Vagina (tissue), 2 donors: ENCODE results near the gene IVD. TPM values are rescaled to one million over a fixed set of nuclear protein-coding genes. Genes with fewer than 3 reads are reported as not detected.
A peak's percentile ranks its signal among the peaks of the same experiment; 100 is the strongest.

Experiments used
- DNase-seq, 2 donors: peaks; one replicate each; pipeline ENCODE4 v3.0.0-alpha.2; 2017; ENCODE audit errors: extremely low spot score in 2 of 2
- H3K27ac ChIP-seq: fragments of 200-600 bp; sonication (generic); one replicate; pipeline ENCODE4 v1.5.1; 2019
- H3K27me3 ChIP-seq: fragments of 200-600 bp; sonication (generic); one replicate; pipeline ENCODE4 v1.5.1; 2019
- H3K36me3 ChIP-seq, 2 donors: fragments of 200-600 bp; sonication (generic); one replicate each; pipeline ENCODE4 v1.5.1; 2017 to 2019
- H3K4me1 ChIP-seq: fragments of 200-600 bp; sonication (generic); one replicate; pipeline ENCODE4 v1.5.1; 2019
- H3K4me3 ChIP-seq, 2 donors: fragments of 200-600 bp; sonication (generic); 1 replicate in 1 of 2; 2 replicates in 1 of 2; pipeline ENCODE4 v1.5.1; 2016 to 2019
- H3K9me3 ChIP-seq: fragments of 200-600 bp; sonication (generic); one replicate; pipeline ENCODE4 v1.5.1; 2019
- CTCF ChIP-seq, 3 experiments: fragments of 450-650 bp in 2 of 3; fragments of 200-600 bp in 1 of 3; sonication (generic) in 1 of 3; IDR thresholded peaks; one replicate each; pipeline ENCODE4 v1.5.1; 2017 to 2019; ENCODE audit warnings: antibody characterized with exemption in 3 of 3, mild to moderate bottlenecking in 2 of 3, moderate library complexity in 2 of 3
- POLR2A ChIP-seq, 2 donors: fragments of 450-650 bp; IDR thresholded peaks; one replicate each; pipeline ENCODE4 v1.6.1; 2017; ENCODE audit warnings: antibody characterized with exemption in 2 of 2, mild to moderate bottlenecking in 2 of 2, moderate library complexity in 2 of 2
- POLR2AphosphoS5 ChIP-seq, 2 donors: sonication (generic); formaldehyde crosslinking; IDR thresholded peaks; one replicate each; pipeline ENCODE4 v1.9.0; 2017; ENCODE audit warnings: antibody characterized with exemption in 2 of 2, mild to moderate bottlenecking in 2 of 2, low read depth in 1 of 2; ENCODE audit not compliant: insufficient read depth in 1 of 2
- intact Hi-C: fragments of 100-400 bp; cut with DNase I; formaldehyde crosslinking; loops from one replicate; pipeline ENCODE4 v1.15.1; 2023
- total RNA-seq: library from RNA; depleted of rRNA; stranded (reverse); fragments of >200 nt; gene quantifications from one replicate; pipeline ENCODE4 v1.2.3, GENCODE V29; 2016

Gene IVD
- total RNA-seq, 1 donor from 2014 or later: 30.4 TPM

GRCh38 chr15:40470423-40471104 is 65.0 kb downstream of the IVD start, which contains the start of gene CHST14:
Gene CHST14 (plus strand): TSS chr15:40470984. CDS start chr15:40471214, 230 bp downstream.
- no peak for DNase-seq
- Histone ChIP-seq H3K27me3 (no peaks in the 10 kb centered on the region), H3K4me3 (peak within 1 kb of the TSS; percentile 70 to 88), H3K4me1 (peaks cover 34% of the 10 kb centered on the region), H3K9me3 (no peaks in the 10 kb centered on the region), H3K36me3 (peaks cover 0 to 4% of the 10 kb centered on the region in 2 donors), H3K27ac (peak within 1 kb of the TSS; percentile 89)
- intact Hi-C loops: no loop called here
- TF ChIP-seq POLR2A (IDR thresholded peaks at IDR 0.05) (peak in 1 of 2 donors; percentile 13), CTCF (IDR thresholded peaks at IDR 0.05) (no peak), POLR2AphosphoS5 (IDR thresholded peaks at IDR 0.05; ENCODE audit: insufficient read depth in 1 of 2, low read depth in 1 of 2) (peak in 1 of 2 donors; percentile 63)

Other genes starting within 250 kb of the IVD start
- gene BUB1B, start 244.7 kb upstream of the IVD start, total RNA-seq: 5.6 TPM
- gene PAK6, start 166.7 kb upstream of the IVD start, total RNA-seq: 19.9 TPM
- gene ANKRD63, start 122.7 kb upstream of the IVD start, total RNA-seq: not detected
- gene PLCB2, start 97.9 kb upstream of the IVD start, total RNA-seq: 14.0 TPM
- 5.2 TPM for gene INAFM2, start 82.1 kb upstream of the IVD start, total RNA-seq
- 16.0 TPM for gene CCDC9B, start 64.9 kb upstream of the IVD start, total RNA-seq
- gene PHGR1, start 54.8 kb upstream of the IVD start, total RNA-seq: 9.8 TPM
- gene DISP2, start 47.6 kb upstream of the IVD start, total RNA-seq: 0.74 TPM
- gene KNSTRN, start 23.1 kb upstream of the IVD start, total RNA-seq: 13.5 TPM
- 9.6 TPM for gene BAHD1, start 35.2 kb downstream of the IVD start, total RNA-seq
- 8.6 TPM for gene CHST14, start 65.2 kb downstream of the IVD start, total RNA-seq
- gene CCDC32, start 159.2 kb downstream of the IVD start, total RNA-seq: 20.6 TPM
- 12.8 TPM for gene RPUSD2, start 163.5 kb downstream of the IVD start, total RNA-seq
- 3.4 TPM for gene KNL1, start 188.5 kb downstream of the IVD start, total RNA-seq